Activated T-helper 1 cell treated with anti-CD3 and anti-CD28 coated beads, Interleukin-12 subunit alpha, Interleukin-12 subunit beta, Interleukin-2, Interleukin-4 antibody, amounts not matched to agents 30 ng/mL and 10 ng/mL and 1 ng/mL, durations not matched to agents 14 hours and 24 hours and 36 hours (primary cell): ENCODE results near the gene SMG1. TPM values are rescaled to one million over a fixed set of nuclear protein-coding genes. Genes with fewer than 3 reads are reported as not detected.
A peak's percentile ranks its signal among the peaks of the same experiment; 100 is the strongest.
"Not testable (repeated sequence)": the region's sequence is repeated elsewhere in the genome, so short reads cannot be mapped to it uniquely, and the experiment has no call there.

Source experiments
- DNase-seq: peaks from one replicate; pipeline ENCODE4 v3.0.0; 2021; ENCODE audit warnings: low spot score
- H3K27ac Mint-ChIP-seq: one replicate; pipeline ENCODE4 v1.8.0; 2021; ENCODE audit warnings: mild to moderate bottlenecking, mixed read lengths
- H3K27me3 Mint-ChIP-seq: one replicate; pipeline ENCODE4 v1.8.0; 2022; ENCODE audit warnings: mild to moderate bottlenecking, moderate library complexity, mixed read lengths; ENCODE audit not compliant: insufficient read depth
- H3K36me3 Mint-ChIP-seq: one replicate; pipeline ENCODE4 v1.8.0; 2021; ENCODE audit warnings: low read depth, mixed read lengths
- H3K4me1 Mint-ChIP-seq: one replicate; pipeline ENCODE4 v1.8.0; 2021; ENCODE audit warnings: low read depth, mixed read lengths
- H3K4me3 Mint-ChIP-seq: one replicate; pipeline ENCODE4 v1.8.0; 2021; ENCODE audit warnings: mild to moderate bottlenecking, moderate library complexity, mixed read lengths
- H3K9me3 Mint-ChIP-seq: one replicate; pipeline ENCODE4 v1.8.0; 2021; ENCODE audit warnings: mixed read lengths
- intact Hi-C: fragments of 100-400 bp; cut with micrococcal nuclease; formaldehyde crosslinking; loops from one replicate; pipeline ENCODE4 v1.15.1; 2024
- total RNA-seq: library from RNA; stranded (reverse); gene quantifications from 2 replicates; pipeline ENCODE4 v1.2.3, GENCODE V29; 2022

The SMG1 gene
- total RNA-seq, 1 donor from 2014 or later = 139 TPM

DNA sequence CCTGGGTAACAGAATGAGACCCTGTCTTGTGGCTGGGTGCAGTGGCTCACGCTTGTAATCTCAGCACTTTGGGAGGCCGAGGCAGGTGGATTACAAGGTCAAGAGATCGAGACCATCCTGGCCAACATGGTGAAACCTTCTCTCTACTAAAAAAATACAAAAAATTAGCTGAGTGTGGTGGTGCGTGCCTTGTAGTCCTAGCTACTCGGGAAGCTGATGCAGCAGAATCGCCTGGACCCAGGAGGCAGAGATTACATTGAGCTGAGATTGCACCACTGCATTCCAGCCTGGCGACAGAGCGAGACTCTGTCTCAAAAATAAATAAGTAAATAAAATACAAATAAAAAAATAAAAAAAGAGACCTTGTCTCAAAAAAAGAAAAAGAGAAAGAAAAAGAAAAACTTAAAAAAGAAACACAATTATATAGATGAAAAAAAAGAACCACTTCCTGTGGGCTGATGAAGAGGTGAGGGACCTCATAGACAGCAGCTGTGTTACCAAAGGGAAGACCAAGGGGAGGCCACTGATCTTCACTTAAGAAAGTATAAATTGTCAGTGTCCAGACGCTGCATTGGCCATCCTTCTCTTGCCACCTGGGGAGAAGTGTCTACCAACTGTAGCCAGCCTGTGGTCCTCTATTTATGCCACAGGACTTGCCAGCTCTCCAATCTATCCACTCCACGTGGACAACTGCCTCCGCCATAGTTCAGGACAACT lies 24.4 kb upstream of the SMG1 start:
- Mint-ChIP-seq H3K27ac (no peak overlapping the region), H3K27me3 (peaks cover 6% of the 10 kb centered on the region), H3K9me3 (no peaks in the 10 kb centered on the region), H3K4me3 (no peak overlapping the region), H3K36me3 (no peaks in the 10 kb centered on the region), H3K4me1 (peaks cover 34% of the 10 kb centered on the region)
- DNase-seq = no peak
- intact Hi-C loops = no loop called here

DNA sequence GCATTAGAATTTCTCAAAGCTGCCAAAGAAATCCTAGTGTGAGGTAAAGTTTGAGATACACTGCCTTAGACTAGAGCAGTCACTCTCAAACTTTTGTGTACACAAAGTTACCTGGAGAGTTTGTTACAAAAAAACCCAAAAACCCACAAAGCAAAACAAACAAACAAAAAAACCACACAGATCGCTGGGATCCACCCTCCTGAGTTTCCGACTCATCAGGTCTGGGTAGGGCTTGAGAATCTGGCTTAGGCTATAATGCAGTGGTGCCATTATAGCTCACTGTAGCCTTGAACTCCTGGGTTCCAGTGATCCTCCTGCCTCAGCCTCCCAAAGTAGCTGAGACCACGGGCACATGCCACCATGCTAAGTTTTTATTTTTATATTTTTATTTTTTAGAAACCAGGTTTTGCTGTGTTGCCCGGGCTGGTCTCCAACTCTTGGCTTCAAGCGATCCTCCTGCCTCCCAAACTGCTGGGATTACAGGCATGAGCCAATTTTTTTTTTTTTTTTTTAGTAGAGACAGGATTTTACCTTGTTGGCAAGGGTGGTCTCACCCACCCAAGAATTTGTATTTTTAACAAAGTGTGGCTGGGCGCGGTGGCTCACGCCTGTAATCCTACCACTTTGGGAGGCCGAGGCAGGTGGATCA lies 22.3 kb upstream of the SMG1 start:
- intact Hi-C loops = loop anchor here (5.0 kb wide), 2 partner anchors 146 to 434 kb away; partner anchors contain the start of gene ARL6IP1
- H3K4me1 Mint-ChIP-seq = peaks cover 46% of the 10 kb centered on the region
- DNase-seq = no peak
- peaks cover 1% of the 10 kb centered on the region for H3K36me3 Mint-ChIP-seq
- H3K27me3 Mint-ChIP-seq = no peaks in the 10 kb centered on the region
- H3K9me3 Mint-ChIP-seq = no peaks in the 10 kb centered on the region
- H3K27ac Mint-ChIP-seq = no peak overlapping the region
- H3K4me3 Mint-ChIP-seq = no peak overlapping the region

DNA sequence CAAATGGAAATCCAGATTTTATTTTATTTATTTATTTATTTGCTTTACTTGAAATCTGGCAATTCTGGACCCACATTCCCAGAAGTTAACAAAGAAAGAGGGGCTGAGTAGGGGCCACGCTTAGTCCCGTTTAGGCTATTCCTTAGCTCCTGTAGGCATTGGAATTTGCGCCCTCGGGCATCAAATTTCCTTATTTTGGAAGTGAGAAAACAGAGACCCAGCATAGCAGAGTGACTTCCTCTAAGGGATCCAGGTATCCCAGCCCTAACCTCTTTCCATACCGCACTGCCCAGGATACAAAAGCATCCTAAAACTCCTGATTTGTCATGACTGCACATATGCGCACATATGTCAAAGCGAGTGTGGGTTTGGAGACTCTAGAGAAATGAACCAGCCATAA lies 19.0 kb upstream of the SMG1 start:
- Mint-ChIP-seq H3K27me3 (no peaks in the 10 kb centered on the region), H3K4me3 (no peak overlapping the region), H3K27ac (no peak overlapping the region), H3K36me3 (peaks cover 1% of the 10 kb centered on the region), H3K9me3 (no peaks in the 10 kb centered on the region), H3K4me1 (peaks cover 37% of the 10 kb centered on the region)
- intact Hi-C loops = loop anchor here (5.0 kb wide), 2 partner anchors 143 to 437 kb away; partner anchors contain the start of gene ARL6IP1
- DNase-seq = no peak

DNA sequence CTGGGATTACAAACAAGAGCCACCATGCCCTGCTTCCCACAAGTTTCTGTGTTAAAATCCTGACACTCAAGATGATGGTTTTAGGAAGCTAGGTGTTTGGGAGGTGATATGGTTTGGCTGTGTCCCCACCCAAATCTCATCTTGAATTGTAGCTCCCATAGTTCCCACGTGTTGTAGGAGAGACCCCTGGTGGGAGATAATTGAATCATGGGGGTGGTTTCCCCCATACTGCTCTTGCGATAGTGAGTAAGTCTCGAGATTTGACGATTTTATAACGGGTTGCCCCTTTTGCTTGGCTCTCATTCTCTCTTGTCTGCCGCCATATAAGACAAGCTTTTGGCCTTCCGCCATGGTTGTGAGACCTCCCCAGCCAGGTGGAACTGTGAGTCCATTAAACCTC lies 17.2 kb upstream of the SMG1 start:
- H3K4me3 Mint-ChIP-seq = no peak overlapping the region
- H3K9me3 Mint-ChIP-seq = no peaks in the 10 kb centered on the region
- peaks cover 35% of the 10 kb centered on the region for H3K4me1 Mint-ChIP-seq
- no peak for DNase-seq
- peaks cover 1% of the 10 kb centered on the region for H3K36me3 Mint-ChIP-seq
- H3K27me3 Mint-ChIP-seq = no peaks in the 10 kb centered on the region
- intact Hi-C loops = no loop called here
- peak overlapping the region; percentile 44 for H3K27ac Mint-ChIP-seq

DNA sequence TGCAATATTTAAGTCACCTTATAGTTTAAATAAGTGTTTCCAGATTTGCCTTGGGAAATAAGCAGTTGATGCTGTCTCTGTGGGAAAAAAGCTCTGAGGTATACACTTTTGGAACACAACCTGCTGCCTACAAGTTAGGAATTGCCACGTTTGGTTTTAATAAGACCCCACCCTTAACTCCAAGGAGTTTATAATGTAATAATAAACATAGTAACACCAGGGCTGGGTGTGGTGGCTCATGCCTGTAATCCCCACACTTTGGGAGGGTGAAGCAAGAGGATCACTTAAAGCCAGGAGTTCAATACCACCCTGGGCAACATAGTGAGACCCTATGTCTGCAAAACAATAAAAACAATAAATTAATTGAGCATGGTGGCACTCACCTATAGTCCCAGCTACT lies 15.9 kb upstream of the SMG1 start:
- H3K27me3 Mint-ChIP-seq = no peaks in the 10 kb centered on the region
- H3K27ac Mint-ChIP-seq = no peak overlapping the region
- peaks cover 42% of the 10 kb centered on the region for H3K4me1 Mint-ChIP-seq
- intact Hi-C loops = no loop called here
- no peak overlapping the region for H3K4me3 Mint-ChIP-seq
- no peak for DNase-seq
- no peaks in the 10 kb centered on the region for H3K9me3 Mint-ChIP-seq
- peaks cover 1% of the 10 kb centered on the region for H3K36me3 Mint-ChIP-seq

DNA sequence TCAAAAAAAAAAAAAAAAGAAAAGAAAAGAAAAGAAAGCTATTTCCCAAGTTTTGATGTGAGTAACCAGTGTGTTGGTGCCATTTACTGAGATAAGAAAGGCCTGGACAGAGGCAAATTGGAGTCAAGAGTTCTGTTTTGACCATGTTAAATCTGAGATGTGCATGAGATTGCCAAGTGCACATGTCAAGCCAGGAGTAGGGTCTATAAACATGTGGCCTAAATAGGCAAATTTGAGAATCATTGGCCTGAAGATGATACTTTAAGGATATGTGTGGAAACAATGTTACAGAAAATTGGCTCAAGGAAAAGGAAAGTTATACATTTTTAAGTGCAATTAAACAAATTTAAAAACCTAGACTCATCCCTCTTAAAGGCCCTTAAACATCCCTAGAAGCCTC lies 15.3 kb upstream of the SMG1 start:
- Mint-ChIP-seq H3K4me1 (peaks cover 42% of the 10 kb centered on the region), H3K9me3 (no peaks in the 10 kb centered on the region)

DNA sequence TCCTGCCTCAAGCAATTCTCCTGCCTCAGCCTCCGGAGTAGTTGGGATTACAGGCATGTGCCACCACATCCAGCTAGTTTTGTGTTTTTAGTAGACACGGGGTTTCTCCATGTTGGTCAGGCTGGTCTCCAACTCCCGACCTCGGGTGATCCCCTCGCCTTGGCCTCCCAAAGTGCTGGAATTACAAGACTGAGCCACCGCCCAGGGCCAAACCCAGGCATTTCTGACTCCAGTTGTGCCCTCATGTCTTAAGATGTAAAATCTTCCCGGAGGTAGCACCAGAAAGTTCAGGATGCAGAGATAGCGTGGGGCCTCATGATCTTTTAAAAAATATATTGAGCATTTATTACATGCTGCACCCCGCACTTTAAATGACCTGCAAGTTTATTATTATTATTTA lies 12.8 kb upstream of the SMG1 start:
- H3K9me3 Mint-ChIP-seq = no peaks in the 10 kb centered on the region
- no peak overlapping the region for H3K27ac Mint-ChIP-seq
- H3K36me3 Mint-ChIP-seq = peaks cover 3% of the 10 kb centered on the region
- peaks cover 25% of the 10 kb centered on the region for H3K4me1 Mint-ChIP-seq
- no peaks in the 10 kb centered on the region for H3K27me3 Mint-ChIP-seq
- no peak for DNase-seq
- intact Hi-C loops = no loop called here
- H3K4me3 Mint-ChIP-seq = no peak overlapping the region

More for the DNA sequence above, 15.3 kb upstream of the SMG1 start:
- H3K4me3 Mint-ChIP-seq = no peak overlapping the region
- no peaks in the 10 kb centered on the region for H3K27me3 Mint-ChIP-seq
- H3K27ac Mint-ChIP-seq = no peak overlapping the region
- peaks cover 4% of the 10 kb centered on the region for H3K36me3 Mint-ChIP-seq
- intact Hi-C loops = no loop called here
- no peak for DNase-seq

DNA sequence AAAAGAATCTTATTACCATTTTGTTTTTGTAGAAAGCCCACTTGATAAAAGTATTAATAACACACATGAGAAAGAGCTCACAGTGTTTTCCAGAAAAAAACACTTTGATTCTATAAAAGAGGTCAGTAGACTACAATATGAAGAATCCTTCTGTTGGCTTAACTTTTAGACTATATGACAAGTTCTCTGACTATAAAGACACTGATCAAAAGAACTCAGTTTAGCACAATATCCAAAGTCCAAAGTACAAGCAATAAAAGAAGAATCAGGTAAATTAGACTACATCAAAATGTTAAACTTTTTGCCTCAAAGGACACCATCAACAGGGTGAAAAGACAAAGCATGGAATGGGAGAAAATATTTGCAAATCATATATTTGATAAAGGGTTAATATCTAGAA lies 11.2 kb upstream of the SMG1 start:
- H3K4me3 Mint-ChIP-seq = no peak overlapping the region

DNA sequence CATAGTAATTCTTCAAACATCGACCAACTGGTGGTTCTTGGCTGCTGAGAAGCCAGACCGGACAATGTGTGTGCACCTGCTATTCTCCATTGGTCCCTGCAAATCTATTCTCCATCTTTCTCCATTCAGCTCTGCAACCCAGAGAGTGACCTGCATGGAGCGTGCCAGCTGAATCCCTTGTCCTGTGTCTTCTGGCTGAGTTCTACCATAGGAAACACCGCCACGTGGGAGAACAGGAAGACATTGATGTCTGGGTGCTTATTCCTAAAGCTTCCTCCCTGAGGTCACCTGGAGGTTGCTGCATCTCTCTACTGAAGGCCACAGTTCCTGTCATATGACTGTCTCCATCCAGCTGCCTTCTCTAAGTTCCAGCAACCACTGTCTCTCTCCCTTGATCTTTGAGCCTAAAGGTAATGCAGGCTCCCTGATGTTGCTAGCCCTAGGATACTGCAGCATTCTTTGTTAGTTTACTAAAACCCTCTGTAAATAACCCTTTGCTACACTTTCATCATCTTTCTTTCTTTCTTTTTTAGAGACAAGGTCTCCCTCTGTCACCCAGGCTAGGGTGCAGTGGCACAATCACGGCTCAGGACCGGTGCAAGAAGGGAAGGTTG lies 10.6 kb upstream of the SMG1 start:
- H3K9me3 Mint-ChIP-seq = no peaks in the 10 kb centered on the region
- intact Hi-C loops = no loop called here

More for the DNA sequence above, 11.2 kb upstream of the SMG1 start:
- peaks cover 3% of the 10 kb centered on the region for H3K27me3 Mint-ChIP-seq
- peaks cover 27% of the 10 kb centered on the region for H3K4me1 Mint-ChIP-seq
- no peak for DNase-seq
- H3K9me3 Mint-ChIP-seq = no peaks in the 10 kb centered on the region
- H3K27ac Mint-ChIP-seq = no peak overlapping the region
- intact Hi-C loops = no loop called here
- H3K36me3 Mint-ChIP-seq = peaks cover 5% of the 10 kb centered on the region

DNA sequence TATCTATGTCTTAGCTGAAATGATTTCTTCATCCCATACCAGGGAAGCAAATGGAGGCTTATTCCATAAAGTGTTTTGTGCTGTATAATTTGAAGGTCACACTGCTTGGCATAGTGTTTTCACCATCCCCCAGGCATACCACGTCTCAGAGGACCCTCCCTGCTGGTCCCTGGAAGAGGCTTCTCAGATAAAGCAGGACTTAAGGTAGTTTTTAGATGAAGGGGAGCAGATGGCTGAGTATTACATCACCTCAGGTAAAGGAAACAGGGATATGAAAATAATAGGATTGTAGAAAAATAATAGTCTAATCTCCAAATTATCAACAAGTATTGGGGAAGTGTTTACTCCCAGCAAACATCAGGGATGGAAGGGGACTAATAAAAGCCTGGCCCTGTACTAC lies 7.3 kb upstream of the SMG1 start:
- DNase-seq = no peak
- Mint-ChIP-seq H3K4me3 (no peak overlapping the region), H3K27ac (no peak overlapping the region), H3K9me3 (no peaks in the 10 kb centered on the region), H3K27me3 (peaks cover 3% of the 10 kb centered on the region), H3K4me1 (peaks cover 35% of the 10 kb centered on the region), H3K36me3 (peaks cover 5% of the 10 kb centered on the region)
- intact Hi-C loops = no loop called here

More for the DNA sequence above, 10.6 kb upstream of the SMG1 start:
- H3K27me3 Mint-ChIP-seq = peaks cover 3% of the 10 kb centered on the region
- H3K4me3 Mint-ChIP-seq = no peak overlapping the region
- no peak overlapping the region for H3K27ac Mint-ChIP-seq
- H3K36me3 Mint-ChIP-seq = peaks cover 5% of the 10 kb centered on the region
- H3K4me1 Mint-ChIP-seq = peaks cover 33% of the 10 kb centered on the region
- DNase-seq = no peak

DNA sequence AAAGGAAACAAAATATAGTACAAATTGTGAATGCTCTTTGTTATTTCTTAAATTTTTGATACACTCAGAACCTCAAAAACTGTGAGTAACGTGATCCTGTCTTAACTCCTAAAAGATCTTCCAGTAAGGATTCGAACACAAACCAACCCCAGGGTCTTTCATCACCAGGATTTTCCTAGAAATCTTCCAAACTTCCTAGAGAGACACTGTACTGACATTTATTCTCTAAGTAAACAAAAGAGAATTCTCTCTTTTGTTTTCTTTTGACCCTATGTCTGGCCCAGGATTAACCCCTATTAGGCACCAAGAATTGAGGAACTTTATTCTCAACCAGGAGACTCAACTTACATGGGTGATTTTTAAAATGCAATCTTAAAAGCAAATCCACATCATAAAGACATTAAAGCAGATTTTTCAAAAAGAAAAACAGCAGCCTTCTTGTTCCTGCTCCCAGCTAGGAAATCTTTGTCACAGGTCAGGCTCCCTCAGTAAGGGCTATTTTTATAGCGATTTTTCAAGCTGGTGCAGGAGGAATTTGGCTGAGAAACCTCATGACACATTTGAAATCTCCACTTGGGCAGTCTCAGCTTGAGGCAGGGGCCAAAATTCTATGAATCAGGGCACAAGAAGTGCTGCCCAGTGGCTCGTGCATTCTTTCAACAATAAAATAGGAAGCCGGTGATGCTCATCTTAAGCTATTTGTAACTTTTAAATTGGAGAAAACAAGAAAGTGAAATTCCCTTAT lies 6.2 kb upstream of the SMG1 start:
- H3K9me3 Mint-ChIP-seq = no peaks in the 10 kb centered on the region
- no peak for DNase-seq
- peaks cover 24% of the 10 kb centered on the region for H3K4me1 Mint-ChIP-seq
- intact Hi-C loops = no loop called here
- no peak overlapping the region for H3K4me3 Mint-ChIP-seq
- H3K27ac Mint-ChIP-seq = no peak overlapping the region
- peaks cover 3% of the 10 kb centered on the region for H3K27me3 Mint-ChIP-seq
- H3K36me3 Mint-ChIP-seq = peaks cover 5% of the 10 kb centered on the region

DNA sequence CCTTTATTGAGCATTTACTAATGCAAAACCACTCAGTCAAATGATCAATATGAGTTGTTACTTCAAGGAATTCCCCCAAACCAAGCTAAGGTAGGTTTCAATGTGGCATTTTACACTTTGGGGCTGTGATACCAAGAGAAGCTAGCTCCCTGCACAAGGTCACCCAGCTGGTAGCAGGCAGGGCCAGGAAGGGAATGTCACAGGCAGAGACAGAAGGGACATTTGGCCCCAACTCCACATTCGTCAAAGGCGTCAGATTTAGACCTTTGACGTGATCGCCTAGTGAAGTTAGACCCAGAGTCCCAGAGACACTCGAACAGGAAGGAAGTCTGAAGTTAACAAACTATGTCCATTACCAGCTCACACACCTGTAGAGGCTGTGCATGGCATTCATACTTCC lies 5.5 kb upstream of the SMG1 start:
- H3K27ac Mint-ChIP-seq = no peak overlapping the region
- peaks cover 4% of the 10 kb centered on the region for H3K36me3 Mint-ChIP-seq
- intact Hi-C loops = no loop called here
- peaks cover 3% of the 10 kb centered on the region for H3K27me3 Mint-ChIP-seq
- DNase-seq = no peak
- H3K4me3 Mint-ChIP-seq = no peak overlapping the region
- peaks cover 23% of the 10 kb centered on the region for H3K4me1 Mint-ChIP-seq
- H3K9me3 Mint-ChIP-seq = no peaks in the 10 kb centered on the region

DNA sequence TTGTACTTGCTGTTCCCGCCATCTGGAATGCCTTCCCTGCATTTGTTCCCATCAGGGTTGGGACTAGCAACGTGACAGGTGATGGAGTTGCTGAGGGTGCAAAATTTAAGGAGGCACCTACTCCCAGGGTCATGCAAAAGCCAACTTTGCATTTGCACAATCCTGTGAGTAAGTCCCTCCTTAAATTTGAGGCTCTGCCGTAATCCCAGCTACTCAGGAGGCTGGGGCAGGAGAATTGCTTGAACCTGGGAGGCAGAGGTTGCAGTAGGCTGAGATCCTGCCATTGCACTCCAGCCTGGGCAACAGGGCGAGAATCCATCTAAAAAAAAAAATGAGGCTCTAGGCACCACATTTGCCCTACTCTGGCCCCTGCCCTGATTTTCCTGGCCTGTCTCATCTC lies 3.9 kb upstream of the SMG1 start:
- DNase-seq, H3K27me3 Mint-ChIP-seq, intact Hi-C loops, H3K9me3 Mint-ChIP-seq, H3K36me3 Mint-ChIP-seq, H3K4me3 Mint-ChIP-seq: not testable (repeated sequence)
- peaks cover 24% of the 10 kb centered on the region for H3K4me1 Mint-ChIP-seq
- peak overlapping the region; percentile 34 for H3K27ac Mint-ChIP-seq
